Measurements from ENCODE around the gene SETD1B. TPM values are rescaled to one million over a fixed set of nuclear protein-coding genes. Genes with fewer than 3 reads are reported as not detected.
"Not testable (repeated sequence)": the region's sequence is repeated elsewhere in the genome, so short reads cannot be mapped to it uniquely, and the experiment has no call there.

SETD1B gene
- total RNA-seq, 1 experiment from 2014 or later: 7.7 TPM

GRCh38 chr12:121857322-121858246, 53.8 kb downstream of the SETD1B start:
- no peak for DNase-seq (ENCODE audit: low spot score)

DNA sequence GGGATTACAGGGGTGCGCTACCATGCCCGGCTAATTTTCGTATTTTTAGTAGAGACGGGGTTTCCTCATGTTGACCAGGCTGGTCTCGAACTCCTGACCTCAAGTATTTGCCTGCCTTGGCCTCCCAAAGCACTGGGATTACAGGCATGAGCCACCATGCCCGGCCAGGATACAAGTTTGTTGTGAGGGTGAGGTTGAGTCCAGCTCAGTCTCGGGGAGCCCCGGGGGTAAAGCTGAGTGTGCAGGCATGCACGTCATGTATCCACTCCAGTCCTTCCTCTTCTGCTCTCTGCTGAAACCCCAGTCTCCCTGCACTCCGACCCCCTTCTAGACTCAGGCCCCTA, 54.5 kb downstream of the SETD1B start:
- no peak for DNase-seq (ENCODE audit: low spot score)

GRCh38 chr12:121858662-121859572, 55.1 kb downstream of the SETD1B start, which contains the start of gene HPD:
Gene HPD (minus strand): TSS chr12:121858859. CDS start chr12:121858823, 36 bp downstream.
- no peak for DNase-seq (ENCODE audit: low spot score)

GRCh38 chr12:121860257-121860656, 56.4 kb downstream of the SETD1B start:
- no peak for DNase-seq (ENCODE audit: low spot score)

DNA sequence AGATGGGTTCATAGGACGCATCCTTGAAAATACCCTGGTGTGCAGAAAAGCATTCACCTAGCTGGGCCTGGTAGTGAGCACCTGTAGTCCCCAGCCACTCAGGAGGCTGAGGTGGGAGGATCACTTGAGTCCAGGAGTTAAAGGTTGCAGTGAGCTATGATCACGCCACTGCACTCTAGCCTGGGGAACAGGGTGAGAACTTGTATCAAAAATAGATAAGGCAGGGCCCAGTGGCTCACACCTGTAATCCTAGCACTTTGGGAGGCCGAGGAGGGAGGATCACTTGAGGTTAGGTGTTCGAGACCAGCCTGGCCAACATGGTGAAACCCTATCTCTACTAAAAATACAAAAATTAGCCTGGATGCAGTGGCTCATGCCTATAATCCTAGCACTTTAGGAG, 56.9 kb downstream of the SETD1B start:
- DNase-seq (ENCODE audit: low spot score): not testable (repeated sequence)

GRCh38 chr12:121861636-121862254, 57.9 kb downstream of the SETD1B start:
- no peak for DNase-seq (ENCODE audit: low spot score)

DNA sequence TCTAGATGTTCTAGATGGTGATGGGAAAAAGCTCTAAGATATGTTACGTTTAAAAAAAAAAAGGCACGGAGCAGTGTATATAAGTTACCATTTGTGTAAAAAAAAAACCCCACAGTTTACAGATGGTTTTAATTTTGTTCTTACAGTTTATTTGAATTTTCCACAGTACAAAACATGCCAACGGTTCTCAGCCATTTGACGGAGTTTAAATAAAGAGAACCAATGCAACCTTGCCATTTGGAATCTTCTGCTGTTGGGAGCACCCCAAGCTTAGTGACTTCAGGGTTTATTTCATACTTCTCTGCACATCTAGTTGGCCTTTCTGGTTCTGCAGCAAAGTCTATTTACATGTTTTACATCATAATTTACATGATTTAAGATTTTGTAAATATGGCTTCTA, 62.5 kb downstream of the SETD1B start:
- DNase-seq (ENCODE audit: low spot score): no peak

DNA sequence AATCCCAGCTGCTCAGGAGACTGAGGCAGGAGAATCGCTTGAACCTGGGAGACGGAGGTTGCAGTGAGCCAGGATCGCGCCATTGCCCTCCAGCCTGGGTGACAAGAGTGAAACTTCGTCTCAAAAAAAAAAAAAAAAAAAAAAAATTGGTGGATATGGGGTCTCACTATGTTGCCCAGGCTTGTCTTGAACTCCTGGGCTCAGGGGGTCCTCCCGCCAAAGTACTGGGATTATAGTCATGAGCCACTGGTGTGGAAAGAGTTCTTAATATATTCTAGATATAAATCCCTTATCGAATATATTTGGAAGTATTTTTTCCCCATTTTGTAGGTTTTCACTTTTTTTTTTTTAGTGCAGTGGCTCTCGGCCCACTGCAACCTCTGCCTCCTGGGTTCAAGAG, 65.4 kb downstream of the SETD1B start:
- DNase-seq (ENCODE audit: low spot score): not testable (repeated sequence)

DNA sequence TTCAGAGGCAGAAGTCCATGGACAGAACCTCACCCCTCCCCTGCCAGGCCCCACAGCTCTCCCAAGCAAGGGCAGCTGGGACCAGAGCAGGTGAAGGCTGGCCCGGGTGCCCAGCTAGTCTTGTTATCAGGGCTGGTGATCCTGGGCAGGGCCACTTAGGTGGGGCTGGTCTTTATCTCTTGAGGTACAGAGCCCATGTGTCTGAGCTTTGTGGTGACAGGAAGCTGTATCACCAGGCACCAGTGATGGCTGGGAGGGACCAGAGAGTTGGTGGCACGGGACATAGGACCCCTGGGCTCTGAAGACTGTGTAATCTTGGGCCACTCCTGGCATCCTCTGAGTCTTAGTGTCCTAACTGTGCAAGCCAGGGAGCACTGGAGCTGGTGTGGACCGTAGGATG, 67.7 kb downstream of the SETD1B start:
- DNase-seq (ENCODE audit: low spot score): no peak

- peak; percentile 19 for DNase-seq (ENCODE audit: low spot score)
Observed at GRCh38 chr12:121872546-121873215, 68.9 kb downstream of the SETD1B start.

DNA sequence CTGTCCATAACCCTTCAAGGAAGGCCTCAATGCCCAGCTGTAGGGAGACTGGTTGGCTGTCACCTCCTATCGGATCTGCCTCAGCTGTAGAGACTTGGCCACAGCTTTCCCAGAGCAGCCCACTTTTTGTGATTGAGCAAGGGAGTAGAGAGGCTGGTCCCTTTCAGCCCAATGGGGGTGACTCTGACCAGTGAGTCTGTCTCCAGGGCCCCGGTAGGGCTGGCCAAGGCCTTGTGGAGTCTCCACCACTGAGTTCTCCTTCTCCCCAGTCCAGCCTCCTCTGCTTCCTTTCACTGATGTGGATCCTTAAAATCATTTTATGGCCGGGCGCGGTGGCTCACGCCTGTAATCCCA, 69.4 kb downstream of the SETD1B start:
- no peak for DNase-seq (ENCODE audit: low spot score)

DNA sequence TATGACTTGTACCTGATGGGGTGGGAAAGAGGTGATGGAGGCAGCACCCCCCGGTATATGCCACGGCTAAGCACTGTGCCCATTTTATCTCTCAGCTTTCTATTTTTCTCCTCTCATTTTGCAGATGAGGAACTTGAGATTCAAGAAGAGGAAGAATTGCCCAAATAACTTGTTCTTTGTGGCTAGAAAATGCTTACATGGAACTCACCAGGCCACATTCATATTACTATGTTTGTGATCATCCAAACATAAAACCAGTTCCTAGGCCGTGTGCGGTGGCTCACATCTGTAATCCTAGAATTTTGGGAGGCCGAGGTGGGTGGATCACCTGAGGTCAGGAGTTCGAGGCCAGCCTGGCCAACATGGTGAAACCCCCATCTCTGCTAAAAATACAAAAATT, 70.3 kb downstream of the SETD1B start:
- DNase-seq (ENCODE audit: low spot score): no peak

- no peak for DNase-seq (ENCODE audit: low spot score)
Observed at GRCh38 chr12:121875582-121875981, 71.8 kb downstream of the SETD1B start.

- not testable (repeated sequence) for DNase-seq (ENCODE audit: low spot score)
Observed at GRCh38 chr12:121876080-121876447, 72.3 kb downstream of the SETD1B start.

Small RNAs within 50 kb of the gene (small RNA-seq; reads per million reads assigned to genes)
- gene AC069503.3: not detected

Other genes with a start within 250 kb of the SETD1B start
- gene KDM2B, start 223.0 kb upstream of the SETD1B start, total RNA-seq (2014; rRNA removed; shearing (Covaris generic)): 29.6 and 38.4 TPM in 2 replicates
- gene ORAI1, start 177.5 kb upstream of the SETD1B start, total RNA-seq (2014; rRNA removed; shearing (Covaris generic)): 16.9 and 19.9 TPM in 2 replicates
- 0.05 and 0.13 TPM in 2 replicates for gene MORN3, start 134.4 kb upstream of the SETD1B start, total RNA-seq (2014; rRNA removed; shearing (Covaris generic))
- gene TMEM120B, start 91.3 kb upstream of the SETD1B start, total RNA-seq (2014; rRNA removed; shearing (Covaris generic)): 9.6 and 13.2 TPM in 2 replicates
- 35.1 and 37.2 TPM in 2 replicates for gene RHOF, start 10.3 kb upstream of the SETD1B start, total RNA-seq (2014; rRNA removed; shearing (Covaris generic))
- not detected in 2 replicates for gene HPD, start 54.9 kb downstream of the SETD1B start, total RNA-seq (2014; rRNA removed; shearing (Covaris generic))
- gene PSMD9, start 84.8 kb downstream of the SETD1B start, total RNA-seq (2014; rRNA removed; shearing (Covaris generic)): 116 and 129 TPM in 2 replicates
- 0.92 and 1.2 TPM in 2 replicates for gene CFAP251, start 114.6 kb downstream of the SETD1B start, total RNA-seq (2014; rRNA removed; shearing (Covaris generic))
- 8.3 and 11.0 TPM in 2 replicates for gene BCL7A, start 217.9 kb downstream of the SETD1B start, total RNA-seq (2014; rRNA removed; shearing (Covaris generic))